HepG2 (cell line): ENCODE results near the gene TNKS1BP1. TPM values are rescaled to one million over a fixed set of nuclear protein-coding genes. Genes with fewer than 3 reads are reported as not detected.
A peak's percentile ranks its signal among the peaks of the same experiment; 100 is the strongest.

Experiments
- ATAC-seq: fragments of 200-7000 bp; cut with Tn5 transposase; 3 replicates; pipeline ENCODE4 v1.9.1; 2020; ENCODE audit warnings: mild to moderate bottlenecking, moderate library complexity
- BruUV-seq: library from RNA; stranded (reverse); fragments of 400-500 nt; replicated peaks from 2 replicates; lab custom pipeline; 2021; lab: Mats Ljungman, UMichigan
- CTCF ChIA-PET: fragments of 300-600 bp; formaldehyde crosslinking; extraction: SDS; loops from one replicate; lab custom pipeline; 2021; ENCODE audit warnings: low total read pairs, inconsistent platforms, low intra/inter-chr PET ratio; lab: Yijun Ruan, JAX
- POLR2A ChIA-PET: fragments of 350-600 bp; sonication (Branson Sonifier 250); formaldehyde crosslinking; loops from one replicate; lab custom pipeline; 2020; ENCODE audit warnings: antibody characterized with exemption, inconsistent platforms; lab: Yijun Ruan, JAX
- DNase-seq: peaks from one replicate; pipeline ENCODE4 v3.0.0-alpha.2; 2015; ENCODE audit warnings: low spot score
- FAIRE-seq: peaks from 3 replicates; lab custom pipeline; 2011; peaks lifted over from hg19 to GRCh38; lab: Jason Lieb, UNC
- H2AFZ ChIP-seq: one replicate; pipeline ENCODE4 v1.6.1; 2011; ENCODE audit warnings: low read length, inconsistent platforms
- H3K27ac ChIP-seq: fragments of 300-600 bp; 3 replicates; pipeline ENCODE4 v1.8.0; 2011; ENCODE audit warnings: mixed run types, mild to moderate bottlenecking, mixed read lengths, low read length, inconsistent platforms; ENCODE audit not compliant: insufficient read depth; ENCODE audit errors: extremely low read length
- H3K27me3 ChIP-seq, 2 experiments: fragments of 200-600 bp in 1 of 2; 2 replicates in 1 of 2; 3 replicates in 1 of 2; pipeline versions ENCODE4 v1.6.0 to v1.8.0; 2011; ENCODE audit warnings: low read length in 2 of 2, mild to moderate bottlenecking in 2 of 2, moderate library complexity in 2 of 2, inconsistent platforms in 1 of 2; ENCODE audit not compliant: insufficient read depth in 2 of 2, control insufficient read depth in 1 of 2
- H3K36me3 ChIP-seq, 2 experiments: fragments of 200-600 bp in 1 of 2; replicated peaks in 1 of 2; 2 replicates in 1 of 2; 3 replicates in 1 of 2; pipeline versions ENCODE4 v1.5.1 to v1.8.0; 2011; ENCODE audit warnings: low read length in 2 of 2, inconsistent platforms in 1 of 2; ENCODE audit not compliant: insufficient read depth in 2 of 2, control insufficient read depth in 1 of 2
- H3K4me1 ChIP-seq: 2 replicates; pipeline ENCODE4 v1.5.1; 2012; ENCODE audit warnings: low read length, inconsistent platforms; ENCODE audit not compliant: insufficient read depth
- H3K4me2 ChIP-seq: 2 replicates; pipeline ENCODE4 v1.6.0; 2011; ENCODE audit warnings: low read depth, low read length, inconsistent platforms
- H3K4me3 ChIP-seq, 3 experiments: fragments of 200-600 bp in 1 of 3; sonication (generic), shearing (Covaris generic) in 1 of 3; replicated peaks in 1 of 3; 2 replicates each; pipeline ENCODE4 v1.5.1; 2011 to 2016; ENCODE audit warnings: low read length in 3 of 3, inconsistent platforms in 2 of 3, low read depth in 2 of 3, mild to moderate bottlenecking in 2 of 3, control low read depth in 1 of 3, mixed read lengths in 1 of 3; ENCODE audit not compliant: insufficient read depth in 1 of 3
- H3K79me2 ChIP-seq: one replicate; pipeline ENCODE4 v1.6.1; 2011; ENCODE audit warnings: low read length, inconsistent platforms; ENCODE audit not compliant: insufficient read depth
- H3K9ac ChIP-seq: 2 replicates; pipeline ENCODE4 v1.6.0; 2011; ENCODE audit warnings: mild to moderate bottlenecking, low read depth, low read length, inconsistent platforms; ENCODE audit not compliant: insufficient read depth
- H3K9me3 ChIP-seq: 2 replicates; pipeline ENCODE4 v1.5.1; 2012; ENCODE audit warnings: mild to moderate bottlenecking, low read length
- H4K20me1 ChIP-seq: 2 replicates; pipeline ENCODE4 v1.6.0; 2011; ENCODE audit warnings: inconsistent platforms, mild to moderate bottlenecking, low read length, moderate library complexity; ENCODE audit not compliant: insufficient read depth
- CCAR2 ChIP-seq: fragments of 200-400 bp; formaldehyde crosslinking; optimal IDR thresholded peaks from 2 replicates; pipeline ENCODE3; 2018; ENCODE audit warnings: low read depth, mild to moderate bottlenecking, low read length, moderate library complexity
- RAD51 ChIP-seq: fragments of 450-650 bp; IDR thresholded peaks from 2 replicates; pipeline ENCODE4 v1.6.1; 2016; ENCODE audit warnings: borderline replicate concordance
- REST ChIP-seq, 2 experiments: IDR thresholded peaks; 2 replicates each; pipeline ENCODE4 v1.6.1; 2011 to 2012; ENCODE audit warnings: low read length in 2 of 2, borderline replicate concordance in 1 of 2, low read depth in 1 of 2, mild to moderate bottlenecking in 1 of 2, moderate library complexity in 1 of 2
- WGBS: methylation state at CpG from one replicate; pipeline ENCODE4 v1.1.6; 2017; ENCODE audit warnings: low lambda C conversion rate; 5-methylcytosine and 5-hydroxymethylcytosine counted together
- in situ Hi-C: cut with HindIII; loops from 2 replicates; pipeline ENCODE4 v1.10.0; 2017; ENCODE audit warnings: low pct_unique_long_range_greater_than_20kb; ENCODE audit not compliant: extremely low pct_ligation_motif_present
- intact Hi-C: fragments of 100-400 bp; cut with micrococcal nuclease; formaldehyde crosslinking; loops from one replicate; pipeline ENCODE4 v1.10.0; 2022; ENCODE audit not compliant: unreplicated experiment
- polyA plus RNA-seq, 8 experiments: library from polyadenylated mRNA; depleted of rRNA in 3 of 8; stranded (reverse) in 7 of 8; unstranded in 1 of 8; fragments of >200 nt; fragmentation: Illumina TruSeq in 4 of 8; extraction: Trizol in 4 of 8; gene quantifications; 2 replicates each; pipeline versions ENCODE4 v1.2.1 to v1.2.3, GENCODE V29; 2011 to 2016; ENCODE audit warnings: low read depth in 4 of 8, missing spikeins in 1 of 8, mixed read lengths in 1 of 8; ENCODE audit not compliant: insufficient read depth in 1 of 8
- total RNA-seq, 5 experiments: library from RNA; depleted of rRNA; stranded (reverse); fragments of >200 nt; fragmentation: Illumina TruSeq; extraction: Trizol; gene quantifications; 2 replicates each; pipeline ENCODE4 v1.2.3, GENCODE V29; 2016; ENCODE audit warnings: low read depth in 1 of 5

Gene TNKS1BP1
- total and polyA plus RNA-seq, 2 of the 13 experiments (the other 11 are each of a cell fraction or from before 2014, with no cell fraction given), result 13.7 to 15.0 TPM

- 42% methylated on average over 6 of the region's 6 CpGs for WGBS
- in situ Hi-C loops, result loop anchor here (10.0 kb wide), 1 partner anchor 223 kb away; the partner anchor contains the start of gene UBE2L6
- Histone ChIP-seq H3K9me3 (no peaks in the 10 kb centered on the region), H3K4me1 (peaks cover 50% of the 10 kb centered on the region), H3K36me3 (no peaks in the 10 kb centered on the region), H3K4me3 (no peak overlapping the region), H3K4me2 (peak overlapping the region; percentile 69), H3K27ac (no peak overlapping the region), H3K79me2 (no peaks in the 10 kb centered on the region), H4K20me1 (no peaks in the 10 kb centered on the region), H2AFZ (peak overlapping the region; percentile 57), H3K27me3 (peaks cover 0 to 28% of the 10 kb centered on the region in 2 experiments; a peak in 3 of 5 replicates), H3K9ac (no peak overlapping the region)
- FAIRE-seq (no peak), ATAC-seq (no peak), DNase-seq (no peak)
- TF ChIP-seq REST (IDR thresholded peaks at IDR 0.05; ENCODE audit: borderline replicate concordance in 1 of 2, low read depth in 1 of 2, low read length in 2 of 2) (no peak), RAD51 (no peak), CCAR2 (no peak)
- intact Hi-C loops, result loop anchor here (2.0 to 10.0 kb wide), 2 partner anchors 207 to 501 kb away; no protein-coding TSS in a partner anchor
- CTCF ChIA-PET, result no interaction called here
- BruUV-seq, result no TSS peak
- POLR2A ChIA-PET, result interaction anchor here (1.5 kb wide), 1 partner anchor 16 kb away, joined by 3 read pairs; the partner anchor contains the start of gene TNKS1BP1
These were observed 16.6 kb upstream of the TNKS1BP1 start for GRCh38 chr11:57341250-57341808.
